Neuronal stem cell (in vitro differentiated cells): ENCODE results near the gene LASP1.
A peak's percentile ranks its signal among the peaks of the same experiment; 100 is the strongest.

Source experiments
- DNase-seq: peaks from one replicate; pipeline ENCODE4 v3.0.0-alpha.2; 2013; ENCODE audit warnings: low spot score
- H2AFZ ChIP-seq: one replicate; pipeline ENCODE4 v1.6.1; 2013; ENCODE audit warnings: mild to moderate bottlenecking, low read length, inconsistent platforms
- H2AK5ac ChIP-seq: 2 replicates; pipeline ENCODE4 v1.6.1; 2013; ENCODE audit warnings: low read depth, mild to moderate bottlenecking, inconsistent platforms, low read length, moderate library complexity, mixed read lengths
- H2BK120ac ChIP-seq: 2 replicates; pipeline ENCODE4 v1.6.1; 2013; ENCODE audit warnings: low read depth, mild to moderate bottlenecking, inconsistent platforms, low read length, moderate library complexity, mixed read lengths
- H2BK12ac ChIP-seq: one replicate; pipeline ENCODE4 v1.6.1; 2013; ENCODE audit warnings: low read length, inconsistent platforms
- H2BK15ac ChIP-seq: 2 replicates; pipeline ENCODE4 v1.6.1; 2013; ENCODE audit warnings: mild to moderate bottlenecking, low read length, inconsistent platforms, mixed read lengths
- H2BK5ac ChIP-seq: one replicate; pipeline ENCODE4 v1.6.1; 2013; ENCODE audit warnings: inconsistent platforms, mild to moderate bottlenecking, low read length, moderate library complexity
- H3K14ac ChIP-seq: one replicate; pipeline ENCODE4 v1.6.1; 2013; ENCODE audit warnings: low read length, inconsistent platforms
- H3K18ac ChIP-seq: 2 replicates; pipeline ENCODE4 v1.6.1; 2013; ENCODE audit warnings: low read length, inconsistent platforms
- H3K23ac ChIP-seq: 2 replicates; pipeline ENCODE4 v1.6.1; 2013; ENCODE audit warnings: low read depth, mild to moderate bottlenecking, mixed read lengths, low read length, inconsistent platforms; ENCODE audit not compliant: poor library complexity
- H3K27ac ChIP-seq: replicated peaks from 3 replicates; pipeline ENCODE4 v1.5.1; 2013; ENCODE audit warnings: low read length, inconsistent platforms
- H3K27me3 ChIP-seq, 3 experiments: 2 replicates each; pipeline ENCODE4 v1.6.1; 2013; ENCODE audit warnings: low read length in 3 of 3, mild to moderate bottlenecking in 2 of 3, inconsistent platforms in 1 of 3, low read depth in 1 of 3, mixed read lengths in 1 of 3, moderate library complexity in 1 of 3; ENCODE audit not compliant: control insufficient read depth in 3 of 3, insufficient read depth in 3 of 3
- H3K36me3 ChIP-seq, 2 donors: replicated peaks in 1 of 2; 2 replicates each; pipeline ENCODE4 v1.6.1; 2013; ENCODE audit warnings: low read length in 2 of 2; ENCODE audit not compliant: control insufficient read depth in 2 of 2, insufficient read depth in 2 of 2
- H3K4ac ChIP-seq: 2 replicates; pipeline ENCODE4 v1.6.1; 2013; ENCODE audit warnings: inconsistent platforms, mild to moderate bottlenecking, low read length, moderate library complexity
- H3K4me1 ChIP-seq, 2 donors: 1 replicate in 1 of 2; 2 replicates in 1 of 2; pipeline ENCODE4 v1.6.1; 2013; ENCODE audit warnings: low read length in 2 of 2, low read depth in 1 of 2; ENCODE audit not compliant: control insufficient read depth in 2 of 2, insufficient read depth in 1 of 2
- H3K4me2 ChIP-seq: one replicate; pipeline ENCODE4 v1.6.1; 2013; ENCODE audit warnings: mild to moderate bottlenecking, low read length, inconsistent platforms; ENCODE audit not compliant: insufficient read depth, poor library complexity, severe bottlenecking
- H3K4me3 ChIP-seq, 2 donors: 2 replicates each; pipeline ENCODE4 v1.5.1; 2013; ENCODE audit warnings: low read length in 2 of 2, mild to moderate bottlenecking in 2 of 2, inconsistent platforms in 1 of 2, moderate library complexity in 1 of 2
- H3K79me1 ChIP-seq: one replicate; pipeline ENCODE4 v1.6.1; 2013; ENCODE audit warnings: low read depth, mild to moderate bottlenecking, inconsistent platforms, low read length, moderate library complexity
- H3K9ac ChIP-seq: one replicate; pipeline ENCODE4 v1.6.1; 2013; ENCODE audit warnings: mild to moderate bottlenecking, low read depth, low read length, inconsistent platforms; ENCODE audit not compliant: poor library complexity
- H3K9me3 ChIP-seq, 2 donors: replicated peaks in 1 of 2; 2 replicates each; pipeline versions ENCODE3 to v1.6.1; 2013; ENCODE audit warnings: low read length in 2 of 2, mild to moderate bottlenecking in 2 of 2, inconsistent platforms in 1 of 2, low read depth in 1 of 2, mixed read lengths in 1 of 2, moderate library complexity in 1 of 2; ENCODE audit not compliant: control insufficient read depth in 2 of 2, insufficient read depth in 1 of 2
- H4K8ac ChIP-seq: one replicate; pipeline ENCODE4 v1.6.1; 2013; ENCODE audit warnings: low read depth, mild to moderate bottlenecking, inconsistent platforms, low read length, moderate library complexity
- H4K91ac ChIP-seq: one replicate; pipeline ENCODE4 v1.6.1; 2013; ENCODE audit warnings: low read length, low read depth, mild to moderate bottlenecking, inconsistent platforms; ENCODE audit not compliant: poor library complexity
- WGBS, 2 donors: extraction: QIAGEN DNeasy Blood & Tissue Kit; methylation state at CpG; one replicate each; pipeline ENCODE4 v1.1.7; 2013; ENCODE audit warnings: missing lambda C conversion rate in 2 of 2, mixed read lengths in 1 of 2; ENCODE audit not compliant: insufficient read length in 2 of 2, insufficient replicate concordance in 1 of 2; ENCODE audit errors: extremely low coverage in 2 of 2; 5-methylcytosine and 5-hydroxymethylcytosine counted together

The LASP1 gene

DNA sequence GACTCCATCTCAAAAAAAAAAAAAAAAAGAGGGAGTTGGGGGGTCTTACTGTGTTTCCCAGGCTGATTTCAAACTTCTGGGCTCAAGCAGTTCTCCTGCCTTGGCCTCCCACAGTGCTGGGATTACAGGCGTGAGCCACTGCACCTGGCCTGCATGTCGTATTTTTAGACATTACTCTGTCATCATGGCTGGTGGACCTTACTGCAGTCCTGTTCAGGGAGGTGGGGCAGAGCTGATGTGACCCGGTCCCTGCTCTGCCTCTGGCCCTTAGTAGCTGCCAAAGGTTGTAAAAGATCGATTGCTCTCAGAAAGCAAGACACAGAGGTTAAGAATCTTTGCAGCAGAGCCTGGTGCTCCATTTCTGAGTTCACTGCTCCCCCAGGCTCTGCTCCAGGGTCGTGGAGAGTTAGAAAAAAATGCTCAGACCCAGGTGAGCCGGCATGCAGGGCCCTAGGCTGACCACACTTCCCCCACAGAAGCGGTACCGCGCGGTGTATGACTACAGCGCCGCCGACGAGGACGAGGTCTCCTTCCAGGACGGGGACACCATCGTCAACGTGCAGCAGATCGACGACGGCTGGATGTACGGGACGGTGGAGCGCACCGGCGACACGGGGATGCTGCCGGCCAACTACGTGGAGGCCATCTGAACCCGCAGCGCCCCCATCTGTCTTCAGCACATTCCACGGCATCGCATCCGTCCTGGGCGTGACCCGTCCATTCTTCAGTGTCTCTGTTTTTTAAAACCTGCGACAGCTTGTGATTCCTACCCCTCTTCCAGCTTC, 48.5 kb downstream of the LASP1 start:
- peaks cover 7 to 12% of the 10 kb centered on the region in 2 donors for H3K4me1 ChIP-seq
- peaks cover 21 to 65% of the 10 kb centered on the region in 2 donors for H3K36me3 ChIP-seq
- H3K18ac ChIP-seq = peak overlapping the region; percentile 81
- no peaks in the 10 kb centered on the region for H3K9me3 ChIP-seq
- no peak overlapping the region for H3K4me3 ChIP-seq
- no peak overlapping the region for H2BK120ac ChIP-seq
- no peak overlapping the region for H4K8ac ChIP-seq
- no peak overlapping the region for H2BK12ac ChIP-seq
- DNase-seq = no peak
- no peak overlapping the region for H3K27ac ChIP-seq
- no peak overlapping the region for H2BK15ac ChIP-seq
- no peak overlapping the region for H3K23ac ChIP-seq
- H3K14ac ChIP-seq = no peak overlapping the region
- no peaks in the 10 kb centered on the region for H3K27me3 ChIP-seq
- no peak overlapping the region for H3K4ac ChIP-seq
- no peak overlapping the region for H2AFZ ChIP-seq
- H3K79me1 ChIP-seq = peaks cover 2% of the 10 kb centered on the region
- H3K4me2 ChIP-seq = no peak overlapping the region
- H4K91ac ChIP-seq = no peak overlapping the region
- H3K9ac ChIP-seq = peak overlapping the region; percentile 9
- WGBS, 2 donors = no CpG with 5 or more reads among the region's 37 CpGs
- H2BK5ac ChIP-seq = no peak overlapping the region
- no peak overlapping the region for H2AK5ac ChIP-seq

DNA sequence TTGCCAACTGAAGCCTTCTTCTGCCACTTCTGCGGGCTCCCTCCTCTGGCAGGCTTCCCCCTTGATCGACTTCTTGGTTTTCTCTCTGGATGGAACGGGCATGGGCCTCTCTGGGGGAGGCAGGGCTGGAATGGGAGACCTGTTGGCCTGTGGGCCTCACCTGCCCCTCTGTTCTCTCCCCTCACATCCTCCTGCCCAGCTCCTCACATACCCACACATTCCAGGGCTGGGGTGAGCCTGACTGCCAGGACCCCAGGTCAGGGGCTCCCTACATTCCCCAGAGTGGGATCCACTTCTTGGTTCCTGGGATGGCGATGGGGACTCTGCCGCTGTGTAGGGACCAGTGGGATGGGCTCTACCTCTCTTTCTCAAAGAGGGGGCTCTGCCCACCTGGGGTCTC, 49.1 kb downstream of the LASP1 start:
- no peak overlapping the region for H3K4ac ChIP-seq
- no peaks in the 10 kb centered on the region for H3K27me3 ChIP-seq
- H2AK5ac ChIP-seq = no peak overlapping the region
- H4K8ac ChIP-seq = no peak overlapping the region
- no peak overlapping the region for H4K91ac ChIP-seq
- H2AFZ ChIP-seq = no peak overlapping the region
- H2BK12ac ChIP-seq = no peak overlapping the region
- no CpG with 5 or more reads among the region's 5 CpGs for WGBS, 2 donors
- no peak overlapping the region for H3K4me2 ChIP-seq
- H3K14ac ChIP-seq = no peak overlapping the region
- no peak overlapping the region for H3K18ac ChIP-seq
- H3K9ac ChIP-seq = no peak overlapping the region
- H3K9me3 ChIP-seq = no peaks in the 10 kb centered on the region
- peaks cover 20 to 63% of the 10 kb centered on the region in 2 donors for H3K36me3 ChIP-seq
- H3K4me1 ChIP-seq = peaks cover 7 to 12% of the 10 kb centered on the region in 2 donors
- H2BK15ac ChIP-seq = no peak overlapping the region
- no peak for DNase-seq
- no peak overlapping the region for H2BK5ac ChIP-seq
- no peak overlapping the region for H3K4me3 ChIP-seq
- peaks cover 2% of the 10 kb centered on the region for H3K79me1 ChIP-seq
- no peak overlapping the region for H2BK120ac ChIP-seq
- no peak overlapping the region for H3K27ac ChIP-seq
- no peak overlapping the region for H3K23ac ChIP-seq

DNA sequence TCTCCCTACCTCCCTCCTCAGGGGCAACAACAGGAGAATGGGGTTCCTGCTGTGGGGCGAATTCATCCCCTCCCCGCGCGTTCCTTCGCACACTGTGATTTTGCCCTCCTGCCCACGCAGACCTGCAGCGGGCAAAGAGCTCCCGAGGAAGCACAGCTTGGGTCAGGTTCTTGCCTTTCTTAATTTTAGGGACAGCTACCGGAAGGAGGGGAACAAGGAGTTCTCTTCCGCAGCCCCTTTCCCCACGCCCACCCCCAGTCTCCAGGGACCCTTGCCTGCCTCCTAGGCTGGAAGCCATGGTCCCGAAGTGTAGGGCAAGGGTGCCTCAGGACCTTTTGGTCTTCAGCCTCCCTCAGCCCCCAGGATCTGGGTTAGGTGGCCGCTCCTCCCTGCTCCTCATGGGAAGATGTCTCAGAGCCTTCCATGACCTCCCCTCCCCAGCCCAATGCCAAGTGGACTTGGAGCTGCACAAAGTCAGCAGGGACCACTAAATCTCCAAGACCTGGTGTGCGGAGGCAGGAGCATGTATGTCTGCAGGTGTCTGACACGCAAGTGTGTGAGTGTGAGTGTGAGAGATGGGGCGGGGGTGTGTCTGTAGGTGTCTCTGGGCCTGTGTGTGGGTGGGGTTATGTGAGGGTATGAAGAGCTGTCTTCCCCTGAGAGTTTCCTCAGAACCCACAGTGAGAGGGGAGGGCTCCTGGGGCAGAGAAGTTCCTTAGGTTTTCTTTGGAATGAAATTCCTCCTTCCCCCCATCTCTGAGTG, 49.6 kb downstream of the LASP1 start:
- no peak for DNase-seq
- H2BK5ac ChIP-seq = no peak overlapping the region
- no peak overlapping the region for H2BK120ac ChIP-seq
- WGBS, 2 donors = no CpG with 5 or more reads among the region's 16 CpGs
- H3K4me3 ChIP-seq = no peak overlapping the region
- no peak overlapping the region for H3K27ac ChIP-seq
- no peak overlapping the region for H2AFZ ChIP-seq
- no peaks in the 10 kb centered on the region for H3K9me3 ChIP-seq
- H2AK5ac ChIP-seq = no peak overlapping the region
- H3K23ac ChIP-seq = no peak overlapping the region
- H3K9ac ChIP-seq = peak overlapping the region; percentile 15
- no peak overlapping the region for H4K8ac ChIP-seq
- H3K4me1 ChIP-seq = peaks cover 7 to 12% of the 10 kb centered on the region in 2 donors
- H3K79me1 ChIP-seq = peaks cover 2% of the 10 kb centered on the region
- no peak overlapping the region for H3K4me2 ChIP-seq
- no peak overlapping the region for H2BK12ac ChIP-seq
- peaks cover 18 to 57% of the 10 kb centered on the region in 2 donors for H3K36me3 ChIP-seq
- no peak overlapping the region for H3K14ac ChIP-seq
- H4K91ac ChIP-seq = no peak overlapping the region
- no peak overlapping the region for H3K4ac ChIP-seq
- H3K18ac ChIP-seq = no peak overlapping the region
- H3K27me3 ChIP-seq = no peaks in the 10 kb centered on the region
- no peak overlapping the region for H2BK15ac ChIP-seq
